ENCODE data around the gene DDX51. TPM values are rescaled to one million over a fixed set of nuclear protein-coding genes. Genes with fewer than 3 reads are reported as not detected.

DDX51 gene
- total RNA-seq, 1 experiment from 2014 or later, result 16.2 TPM

DNA sequence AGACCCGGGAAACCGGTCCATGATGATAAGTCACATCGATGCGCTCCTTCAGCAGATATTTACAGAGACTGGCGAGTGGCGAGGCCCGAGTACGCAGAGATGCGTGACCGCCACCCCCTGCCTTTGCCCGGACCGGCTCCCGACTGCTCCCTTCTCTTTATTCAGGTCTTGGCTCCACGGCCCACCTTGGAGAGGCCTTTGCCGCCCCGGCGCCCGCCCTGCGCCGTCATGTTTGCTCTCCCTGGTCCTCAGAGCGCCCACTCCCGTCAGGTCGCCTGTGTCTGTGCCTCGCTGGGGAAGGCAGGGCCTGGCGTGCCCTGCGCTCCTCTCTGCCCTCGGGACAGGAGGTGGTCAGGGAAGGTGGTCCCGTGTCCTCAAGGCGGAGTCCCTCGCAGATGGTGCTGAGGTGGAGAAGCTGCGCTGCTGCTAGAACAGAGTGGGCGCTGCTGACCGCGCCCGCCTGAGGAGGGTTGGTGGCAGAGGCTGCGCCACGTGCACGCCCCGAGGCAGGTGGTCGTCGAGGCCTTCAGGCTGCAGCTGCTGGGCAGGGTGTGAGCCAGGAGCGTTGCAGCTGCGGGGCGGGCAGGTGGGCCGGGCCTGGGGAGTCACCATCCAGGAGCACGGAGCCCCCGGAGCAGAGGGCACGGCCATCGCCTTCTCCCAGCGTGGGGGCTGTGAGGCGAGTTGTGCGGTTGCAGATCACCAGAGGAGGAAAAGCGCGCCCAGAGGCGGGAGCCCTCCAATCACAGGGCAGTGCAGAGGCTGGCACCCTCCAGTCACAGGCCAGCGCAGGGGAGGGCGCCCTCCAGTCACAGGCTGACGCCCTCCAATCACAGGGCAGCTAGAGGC, 27.2 kb downstream of the DDX51 start:
- no peak overlapping the region for H2AFZ ChIP-seq
- intact Hi-C loops (cut with micrococcal nuclease; ENCODE audit: unreplicated experiment), result no loop called here
- no peak overlapping the region for H3K4me3 ChIP-seq
- H3K36me3 ChIP-seq (ENCODE audit: low read depth), result peaks cover 13% of the 10 kb centered on the region; the same call in 1 of the 2 replicates
- CTCF ChIA-PET, result no interaction called here
- no peaks in the 10 kb centered on the region for H3K9me3 ChIP-seq (ENCODE audit: insufficient read depth, low read depth)
- 0 out of 2 replicates have a peak, but pooled peaks cover 8% of the 10 kb centered on the region for H3F3A ChIP-seq (ENCODE audit: insufficient read depth, low read depth)
- DNase-seq, result no peak
- H4K20me1 ChIP-seq (ENCODE audit: insufficient read depth), result peaks cover 20% of the 10 kb centered on the region; the same call in 1 of the 2 replicates
- no peaks in the 10 kb centered on the region for H3K9me2 ChIP-seq (ENCODE audit: insufficient read depth)
- H3K27ac ChIP-seq, result no peak overlapping the region
- no peaks in the 10 kb centered on the region for H3K27me3 ChIP-seq (ENCODE audit: insufficient read depth, low read depth)
- POLR2A ChIA-PET (ENCODE audit: unreplicated experiment), result no interaction called here
- no peak for TF ChIP-seq EZH2 (IDR thresholded peaks at IDR 0.05; ENCODE audit: low read depth)
- TF ChIP-seq CTCF (conservative IDR thresholded peaks at IDR 0.05), result no peak
- H3K4me2 ChIP-seq, result no peak overlapping the region
- no peaks in the 10 kb centered on the region for H3K79me2 ChIP-seq (ENCODE audit: low read depth)
- no TSS peak for BruUV-seq (replicated peaks)
- H3K4me1 ChIP-seq (replicated peaks; ENCODE audit: insufficient read depth), result no peaks in the 10 kb centered on the region

GRCh38 chr12:132115500-132115899, 28.6 kb downstream of the DDX51 start:
- POLR2A ChIA-PET (ENCODE audit: unreplicated experiment), result no interaction called here
- CTCF ChIA-PET, result no interaction called here
- Histone ChIP-seq H2AFZ (no peak overlapping the region), H3K27me3 (ENCODE audit: insufficient read depth, low read depth) (no peaks in the 10 kb centered on the region), H3K4me3 (no peak overlapping the region), H3K36me3 (ENCODE audit: low read depth) (peaks cover 6% of the 10 kb centered on the region; the same call in 1 of the 2 replicates), H4K20me1 (ENCODE audit: insufficient read depth) (peaks cover 20% of the 10 kb centered on the region; the same call in 1 of the 2 replicates), H3K9me3 (ENCODE audit: insufficient read depth, low read depth) (no peaks in the 10 kb centered on the region), H3K9me2 (ENCODE audit: insufficient read depth) (no peaks in the 10 kb centered on the region), H3K79me2 (ENCODE audit: low read depth) (no peaks in the 10 kb centered on the region), H3F3A (ENCODE audit: insufficient read depth, low read depth) (0 out of 2 replicates have a peak, but pooled peaks cover 5% of the 10 kb centered on the region), H3K27ac (no peak overlapping the region), H3K4me1 (replicated peaks; ENCODE audit: insufficient read depth) (no peaks in the 10 kb centered on the region), H3K4me2 (no peak overlapping the region)
- no peak for DNase-seq
- TF ChIP-seq EZH2 (IDR thresholded peaks at IDR 0.05; ENCODE audit: low read depth) (no peak), CTCF (conservative IDR thresholded peaks at IDR 0.05) (no peak)
- intact Hi-C loops (cut with micrococcal nuclease; ENCODE audit: unreplicated experiment), result no loop called here
- BruUV-seq (replicated peaks), result no TSS peak

- TF ChIP-seq CTCF (conservative IDR thresholded peaks at IDR 0.05) (no peak), EZH2 (IDR thresholded peaks at IDR 0.05; ENCODE audit: low read depth) (no peak)
- Histone ChIP-seq H3K36me3 (ENCODE audit: low read depth) (peaks cover 6% of the 10 kb centered on the region; the same call in 1 of the 2 replicates), H4K20me1 (ENCODE audit: insufficient read depth) (peaks cover 15% of the 10 kb centered on the region; the same call in 1 of the 2 replicates), H3K4me1 (replicated peaks; ENCODE audit: insufficient read depth) (no peaks in the 10 kb centered on the region), H3K79me2 (ENCODE audit: low read depth) (no peaks in the 10 kb centered on the region), H3K27ac (no peak overlapping the region), H3K27me3 (ENCODE audit: insufficient read depth, low read depth) (no peaks in the 10 kb centered on the region), H3K4me3 (no peak overlapping the region), H3K9me2 (ENCODE audit: insufficient read depth) (no peaks in the 10 kb centered on the region), H2AFZ (no peak overlapping the region), H3K4me2 (no peak overlapping the region), H3K9me3 (ENCODE audit: insufficient read depth, low read depth) (no peaks in the 10 kb centered on the region), H3F3A (ENCODE audit: insufficient read depth, low read depth) (0 out of 2 replicates have a peak, but pooled peaks cover 5% of the 10 kb centered on the region)
- CTCF ChIA-PET, result no interaction called here
- POLR2A ChIA-PET (ENCODE audit: unreplicated experiment), result no interaction called here
- no peak for DNase-seq
- BruUV-seq (replicated peaks), result no TSS peak
- intact Hi-C loops (cut with micrococcal nuclease; ENCODE audit: unreplicated experiment), result no loop called here
Measured at GRCh38 chr12:132114667-132115066, 29.5 kb downstream of the DDX51 start.

All from PC-9 (cell line).